Thyroid gland (tissue), 4 donors: Measurements from ENCODE around the gene TCL1B. TPM values are rescaled to one million over a fixed set of nuclear protein-coding genes. Genes with fewer than 3 reads are reported as not detected.

ENCODE experiments used
- DNase-seq, 2 donors: peaks; one replicate each; pipeline ENCODE4 v3.0.0-alpha.2; 2019
- H3K27ac ChIP-seq, 3 donors: fragments of 200-600 bp; sonication (generic); 1 replicate in 2 of 3; 2 replicates in 1 of 3; pipeline ENCODE4 v1.5.1; 2016 to 2019; ENCODE audit warnings: mild to moderate bottlenecking in 1 of 3, moderate library complexity in 1 of 3
- H3K27me3 ChIP-seq: fragments of 200-600 bp; sonication (generic); one replicate; pipeline ENCODE4 v1.5.1; 2019
- H3K36me3 ChIP-seq, 2 donors: fragments of 200-600 bp; sonication (generic); one replicate each; pipeline ENCODE4 v1.5.1; 2016 to 2019
- H3K4me1 ChIP-seq, 2 donors: fragments of 200-600 bp; sonication (generic); one replicate each; pipeline ENCODE4 v1.5.1; 2017 to 2019
- H3K4me3 ChIP-seq, 3 donors: fragments of 200-600 bp; sonication (generic); replicated peaks in 1 of 3; 1 replicate in 2 of 3; 2 replicates in 1 of 3; pipeline ENCODE4 v1.5.1; 2016; ENCODE audit warnings: mild to moderate bottlenecking in 1 of 3
- H3K9me3 ChIP-seq: fragments of 200-600 bp; sonication (generic); one replicate; pipeline ENCODE4 v1.5.1; 2017
- POLR2A ChIP-seq, 2 donors: fragments of 450-650 bp; IDR thresholded peaks; one replicate each; pipeline ENCODE4 v1.6.1; 2017; ENCODE audit warnings: antibody characterized with exemption in 2 of 2, mild to moderate bottlenecking in 2 of 2, moderate library complexity in 1 of 2
- WGBS, 2 donors: methylation state at CpG; one replicate each; pipeline ENCODE4 v1.1.5; 2017; 5-methylcytosine and 5-hydroxymethylcytosine counted together
- intact Hi-C: fragments of 100-400 bp; cut with DNase I; formaldehyde crosslinking; loops from one replicate; pipeline ENCODE4 v1.15.1; 2023
- total RNA-seq, 4 donors: library from RNA; depleted of rRNA; stranded (reverse); fragments of >200 nt; gene quantifications; one replicate each; pipeline ENCODE4 v1.2.3, GENCODE V29; 2016
- TF ChIP-seq, protein P1 (sequence below), 6 experiments: fragments of 200-600 bp in 3 of 6; fragments of 450-650 bp in 3 of 6; sonication (generic) in 3 of 6; IDR thresholded peaks; one replicate each; pipeline ENCODE4 v1.5.1; 2016 to 2019; ENCODE audit warnings: antibody characterized with exemption in 6 of 6, mild to moderate bottlenecking in 2 of 6, inconsistent platforms in 1 of 6, moderate library complexity in 1 of 6

The TCL1B gene
- total RNA-seq, 4 donors from 2014 or later = not detected

DNA sequence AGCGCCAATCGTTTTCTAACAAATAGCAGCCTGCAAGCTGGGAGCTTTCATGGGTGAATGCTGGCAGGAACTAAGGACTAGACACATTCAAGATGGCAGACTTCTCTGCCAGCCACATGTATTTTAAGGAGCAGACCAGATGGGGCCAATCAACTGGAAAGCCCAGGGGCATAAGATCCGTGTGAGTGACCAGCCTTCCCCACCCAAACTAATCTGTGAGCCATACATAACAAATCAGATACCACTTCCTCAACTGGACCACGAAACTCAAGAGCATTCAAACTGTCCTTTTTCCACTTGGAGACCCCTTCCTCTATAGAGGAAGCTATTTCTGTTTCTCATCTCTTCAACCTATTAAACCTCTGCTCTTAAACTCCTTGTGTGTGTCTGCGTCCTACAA lies 9.7 kb downstream of the TCL1B start:
- intact Hi-C loops = no loop called here
- WGBS, 2 donors = 76 to 78% methylated on average over 5 of the region's 5 CpGs
- Histone ChIP-seq H3K27ac (no peak overlapping the region), H3K27me3 (no peaks in the 10 kb centered on the region), H3K9me3 (no peaks in the 10 kb centered on the region), H3K4me3 (no peak overlapping the region), H3K36me3 (no peaks in the 10 kb centered on the region), H3K4me1 (no peaks in the 10 kb centered on the region)
- no peak for DNase-seq
- TF ChIP-seq, protein P1, sequence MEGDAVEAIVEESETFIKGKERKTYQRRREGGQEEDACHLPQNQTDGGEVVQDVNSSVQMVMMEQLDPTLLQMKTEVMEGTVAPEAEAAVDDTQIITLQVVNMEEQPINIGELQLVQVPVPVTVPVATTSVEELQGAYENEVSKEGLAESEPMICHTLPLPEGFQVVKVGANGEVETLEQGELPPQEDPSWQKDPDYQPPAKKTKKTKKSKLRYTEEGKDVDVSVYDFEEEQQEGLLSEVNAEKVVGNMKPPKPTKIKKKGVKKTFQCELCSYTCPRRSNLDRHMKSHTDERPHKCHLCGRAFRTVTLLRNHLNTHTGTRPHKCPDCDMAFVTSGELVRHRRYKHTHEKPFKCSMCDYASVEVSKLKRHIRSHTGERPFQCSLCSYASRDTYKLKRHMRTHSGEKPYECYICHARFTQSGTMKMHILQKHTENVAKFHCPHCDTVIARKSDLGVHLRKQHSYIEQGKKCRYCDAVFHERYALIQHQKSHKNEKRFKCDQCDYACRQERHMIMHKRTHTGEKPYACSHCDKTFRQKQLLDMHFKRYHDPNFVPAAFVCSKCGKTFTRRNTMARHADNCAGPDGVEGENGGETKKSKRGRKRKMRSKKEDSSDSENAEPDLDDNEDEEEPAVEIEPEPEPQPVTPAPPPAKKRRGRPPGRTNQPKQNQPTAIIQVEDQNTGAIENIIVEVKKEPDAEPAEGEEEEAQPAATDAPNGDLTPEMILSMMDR (IDR thresholded peaks at IDR 0.05) = no peak
- no peak for TF ChIP-seq POLR2A (IDR thresholded peaks at IDR 0.05)

DNA sequence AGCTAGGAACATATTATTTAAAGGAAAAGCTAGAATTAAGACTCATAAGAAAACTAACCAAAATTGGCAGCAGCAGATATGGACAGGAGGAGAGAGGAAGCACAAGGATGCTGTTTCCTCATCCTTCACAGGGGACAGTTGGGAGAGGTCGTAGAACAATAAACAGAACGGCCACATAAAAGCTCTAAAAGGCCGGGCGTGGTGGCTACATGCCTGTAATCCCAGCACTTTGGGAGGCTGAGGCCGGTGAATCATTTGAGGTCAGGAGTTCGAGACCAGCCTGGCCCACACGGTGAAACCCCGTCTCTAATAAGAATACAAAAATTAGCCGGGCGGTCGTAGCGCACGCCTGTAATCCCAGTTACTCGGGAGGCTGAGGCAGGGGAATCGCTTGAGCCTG lies 10.5 kb downstream of the TCL1B start:
- Histone ChIP-seq H3K27ac (no peak overlapping the region), H3K36me3 (no peaks in the 10 kb centered on the region), H3K9me3 (no peaks in the 10 kb centered on the region), H3K27me3 (no peaks in the 10 kb centered on the region), H3K4me3 (no peak overlapping the region), H3K4me1 (no peaks in the 10 kb centered on the region)
- no peak for DNase-seq
- TF ChIP-seq, protein P1 (IDR thresholded peaks at IDR 0.05) = no peak
- no peak for TF ChIP-seq POLR2A (IDR thresholded peaks at IDR 0.05)
- 72 to 73% methylated on average over 15 of the region's 15 CpGs for WGBS, 2 donors
- intact Hi-C loops = no loop called here

DNA sequence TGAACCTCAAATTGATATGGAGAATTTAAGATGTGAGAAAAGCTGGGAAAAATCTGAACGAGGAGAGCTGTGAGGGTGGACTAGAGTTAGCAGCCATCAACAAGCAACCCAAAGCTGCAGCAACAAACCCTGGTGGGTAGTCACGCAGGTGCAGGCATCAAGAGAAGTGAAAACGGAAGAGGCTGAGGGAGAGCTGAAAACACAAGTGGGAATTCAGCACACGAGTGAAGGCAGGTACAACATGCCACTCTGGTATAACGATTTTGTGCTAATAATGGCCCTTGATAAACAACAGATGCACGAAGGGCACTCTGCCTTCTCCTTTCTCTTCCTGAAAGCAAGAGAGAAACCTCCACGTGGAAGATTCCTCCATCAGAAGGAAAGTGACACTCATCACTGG lies 11.5 kb downstream of the TCL1B start:
- no peaks in the 10 kb centered on the region for H3K9me3 ChIP-seq
- no peak overlapping the region for H3K27ac ChIP-seq
- H3K4me3 ChIP-seq = no peak overlapping the region
- 36 to 40% methylated on average over 7 of the region's 7 CpGs for WGBS, 2 donors
- intact Hi-C loops = no loop called here
- H3K4me1 ChIP-seq = no peaks in the 10 kb centered on the region
- no peaks in the 10 kb centered on the region for H3K36me3 ChIP-seq
- TF ChIP-seq, protein P1 (IDR thresholded peaks at IDR 0.05) = no peak
- no peak for TF ChIP-seq POLR2A (IDR thresholded peaks at IDR 0.05)
- H3K27me3 ChIP-seq = no peaks in the 10 kb centered on the region
- no peak for DNase-seq

DNA sequence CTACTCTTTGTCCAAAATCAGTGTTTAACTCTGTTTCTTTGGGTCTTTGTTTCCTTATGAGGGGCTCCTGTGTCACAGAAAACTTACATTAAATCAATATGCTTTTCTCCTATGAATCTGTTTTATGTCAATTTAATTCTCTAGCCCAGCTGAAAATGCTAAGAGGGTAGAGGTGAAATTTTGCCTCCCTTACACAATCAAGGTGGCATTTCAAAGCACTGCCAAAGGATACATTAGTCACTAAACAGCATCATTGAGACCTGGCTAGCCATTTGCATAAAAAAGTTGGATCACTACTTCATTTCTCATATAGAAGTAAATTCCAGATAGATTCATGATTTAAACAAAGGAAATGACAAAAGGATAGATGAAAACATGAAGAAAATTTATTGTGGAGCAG lies 12.1 kb downstream of the TCL1B start:
- no peaks in the 10 kb centered on the region for H3K4me1 ChIP-seq
- no peaks in the 10 kb centered on the region for H3K36me3 ChIP-seq
- no peaks in the 10 kb centered on the region for H3K27me3 ChIP-seq
- no peak overlapping the region for H3K4me3 ChIP-seq
- H3K27ac ChIP-seq = no peak overlapping the region
- H3K9me3 ChIP-seq = no peaks in the 10 kb centered on the region
- no peak for DNase-seq
- TF ChIP-seq, protein P1 (IDR thresholded peaks at IDR 0.05) = no peak
- TF ChIP-seq POLR2A (IDR thresholded peaks at IDR 0.05) = no peak
- intact Hi-C loops = no loop called here

DNA sequence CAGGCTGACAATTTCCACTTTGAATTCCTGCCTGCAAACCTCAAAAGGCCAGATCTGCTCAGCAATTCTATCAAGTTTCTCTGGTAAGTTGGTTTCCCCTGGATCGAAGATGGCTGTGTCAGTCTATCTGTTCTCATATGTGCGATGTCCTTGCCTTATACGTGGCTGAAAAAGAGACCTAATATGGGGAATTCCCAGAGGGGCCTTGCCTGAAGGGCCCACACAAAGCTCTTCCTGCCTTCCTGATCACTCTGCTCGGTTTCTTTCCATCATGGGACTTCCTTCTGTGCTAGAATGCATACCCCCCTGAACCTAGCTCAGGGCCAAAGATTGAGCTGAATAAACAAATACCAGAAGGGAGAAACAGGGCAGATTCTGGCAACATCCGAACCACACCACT lies 13.2 kb downstream of the TCL1B start:
- Histone ChIP-seq H3K27me3 (no peaks in the 10 kb centered on the region), H3K36me3 (no peaks in the 10 kb centered on the region), H3K4me1 (no peaks in the 10 kb centered on the region), H3K27ac (no peak overlapping the region), H3K4me3 (no peak overlapping the region), H3K9me3 (no peaks in the 10 kb centered on the region)
- TF ChIP-seq, protein P1 (IDR thresholded peaks at IDR 0.05) = no peak
- no peak for TF ChIP-seq POLR2A (IDR thresholded peaks at IDR 0.05)
- 61 to 64% methylated on average over 5 of the region's 5 CpGs for WGBS, 2 donors
- intact Hi-C loops = no loop called here
- DNase-seq = no peak
